ENCODE data around the gene LIMS1. TPM values are rescaled to one million over a fixed set of nuclear protein-coding genes. Genes with fewer than 3 reads are reported as not detected.

The LIMS1 gene
- total RNA-seq, 1 experiment from 2014 or later, result 56.2 TPM

DNA sequence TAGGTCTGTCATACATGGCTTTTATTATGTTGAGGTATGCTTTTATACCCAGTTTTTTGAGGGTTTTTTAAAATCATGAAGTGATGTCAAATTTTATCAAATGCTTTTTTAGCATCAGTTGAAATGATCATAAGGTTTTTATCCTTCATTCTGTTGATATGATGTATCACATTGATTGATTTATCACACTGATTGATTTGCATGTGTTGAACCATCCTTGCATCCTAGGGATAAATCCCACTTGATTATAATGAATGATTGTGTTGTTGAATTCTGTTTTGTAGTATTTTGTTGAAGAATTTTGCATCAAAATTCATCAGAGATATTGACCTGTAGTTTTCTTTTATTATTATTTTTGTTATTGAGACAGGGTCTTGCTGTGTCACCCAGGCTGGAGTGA, 68.2 kb downstream of the LIMS1 start:
- ATAC-seq, result no peak
- Histone ChIP-seq H3K27me3 (ENCODE audit: insufficient read depth, low read length) (no peaks in the 10 kb centered on the region), H3K9me2 (ENCODE audit: insufficient read depth) (no peaks in the 10 kb centered on the region), H3K4me2 (ENCODE audit: low read length) (no peak overlapping the region), H3K4me1 (ENCODE audit: control insufficient read depth in 1 of 2, insufficient read depth in 2 of 2, low read length in 2 of 2) (no peaks in the 10 kb centered on the region), H4K20me1 (ENCODE audit: insufficient read depth) (no peaks in the 10 kb centered on the region), H3K4me3 (replicated peaks in 1 of 2; ENCODE audit: low read depth in 1 of 2, low read length in 2 of 2) (no peak overlapping the region), H3K9ac (ENCODE audit: low read length) (no peak overlapping the region), H3K36me3 (ENCODE audit: control insufficient read depth in 1 of 2, insufficient read depth in 2 of 2, low read length in 2 of 2) (no peaks in the 10 kb centered on the region), H3K27ac (ENCODE audit: low read depth, low read length) (no peak overlapping the region), H3K9me3 (ENCODE audit: control insufficient read depth in 1 of 2, insufficient read depth in 1 of 2, low read depth in 1 of 2, low read length in 2 of 2) (no peaks in the 10 kb centered on the region), H2AFZ (ENCODE audit: low read depth, low read length, poor library complexity, severe bottlenecking) (no peak overlapping the region), H3K79me2 (ENCODE audit: insufficient read depth, low read length) (peaks cover 26% of the 10 kb centered on the region)
- intact Hi-C loops (cut with micrococcal nuclease), result no loop called here
- DNase-seq (ENCODE audit: low read depth, low spot score), result no peak
- no peak for TF ChIP-seq SP1 (IDR thresholded peaks at IDR 0.05; ENCODE audit: low read depth)
- TF ChIP-seq ZNF274 (IDR thresholded peaks at IDR 0.05; ENCODE audit: low read depth, low read length), result no peak
- TF ChIP-seq, protein P1, sequence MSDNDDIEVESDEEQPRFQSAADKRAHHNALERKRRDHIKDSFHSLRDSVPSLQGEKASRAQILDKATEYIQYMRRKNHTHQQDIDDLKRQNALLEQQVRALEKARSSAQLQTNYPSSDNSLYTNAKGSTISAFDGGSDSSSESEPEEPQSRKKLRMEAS (IDR thresholded peaks at IDR 0.05), result no peak
- TF ChIP-seq EGR1 (IDR thresholded peaks at IDR 0.05; ENCODE audit: low read depth), result no peak
- TF ChIP-seq FOSL1 (IDR thresholded peaks at IDR 0.05; ENCODE audit: low read depth), result no peak
- TF ChIP-seq, protein P2, sequence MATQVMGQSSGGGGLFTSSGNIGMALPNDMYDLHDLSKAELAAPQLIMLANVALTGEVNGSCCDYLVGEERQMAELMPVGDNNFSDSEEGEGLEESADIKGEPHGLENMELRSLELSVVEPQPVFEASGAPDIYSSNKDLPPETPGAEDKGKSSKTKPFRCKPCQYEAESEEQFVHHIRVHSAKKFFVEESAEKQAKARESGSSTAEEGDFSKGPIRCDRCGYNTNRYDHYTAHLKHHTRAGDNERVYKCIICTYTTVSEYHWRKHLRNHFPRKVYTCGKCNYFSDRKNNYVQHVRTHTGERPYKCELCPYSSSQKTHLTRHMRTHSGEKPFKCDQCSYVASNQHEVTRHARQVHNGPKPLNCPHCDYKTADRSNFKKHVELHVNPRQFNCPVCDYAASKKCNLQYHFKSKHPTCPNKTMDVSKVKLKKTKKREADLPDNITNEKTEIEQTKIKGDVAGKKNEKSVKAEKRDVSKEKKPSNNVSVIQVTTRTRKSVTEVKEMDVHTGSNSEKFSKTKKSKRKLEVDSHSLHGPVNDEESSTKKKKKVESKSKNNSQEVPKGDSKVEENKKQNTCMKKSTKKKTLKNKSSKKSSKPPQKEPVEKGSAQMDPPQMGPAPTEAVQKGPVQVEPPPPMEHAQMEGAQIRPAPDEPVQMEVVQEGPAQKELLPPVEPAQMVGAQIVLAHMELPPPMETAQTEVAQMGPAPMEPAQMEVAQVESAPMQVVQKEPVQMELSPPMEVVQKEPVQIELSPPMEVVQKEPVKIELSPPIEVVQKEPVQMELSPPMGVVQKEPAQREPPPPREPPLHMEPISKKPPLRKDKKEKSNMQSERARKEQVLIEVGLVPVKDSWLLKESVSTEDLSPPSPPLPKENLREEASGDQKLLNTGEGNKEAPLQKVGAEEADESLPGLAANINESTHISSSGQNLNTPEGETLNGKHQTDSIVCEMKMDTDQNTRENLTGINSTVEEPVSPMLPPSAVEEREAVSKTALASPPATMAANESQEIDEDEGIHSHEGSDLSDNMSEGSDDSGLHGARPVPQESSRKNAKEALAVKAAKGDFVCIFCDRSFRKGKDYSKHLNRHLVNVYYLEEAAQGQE (IDR thresholded peaks at IDR 0.05; ENCODE audit: low read depth), result no peak
- TF ChIP-seq YY1 (IDR thresholded peaks at IDR 0.05; ENCODE audit: extremely low read depth, insufficient replicate concordance, low read depth, low read length), result no peak
- TF ChIP-seq ELF1 (IDR thresholded peaks at IDR 0.05; ENCODE audit: borderline replicate concordance, low read depth), result no peak
- TF ChIP-seq, protein P3, sequence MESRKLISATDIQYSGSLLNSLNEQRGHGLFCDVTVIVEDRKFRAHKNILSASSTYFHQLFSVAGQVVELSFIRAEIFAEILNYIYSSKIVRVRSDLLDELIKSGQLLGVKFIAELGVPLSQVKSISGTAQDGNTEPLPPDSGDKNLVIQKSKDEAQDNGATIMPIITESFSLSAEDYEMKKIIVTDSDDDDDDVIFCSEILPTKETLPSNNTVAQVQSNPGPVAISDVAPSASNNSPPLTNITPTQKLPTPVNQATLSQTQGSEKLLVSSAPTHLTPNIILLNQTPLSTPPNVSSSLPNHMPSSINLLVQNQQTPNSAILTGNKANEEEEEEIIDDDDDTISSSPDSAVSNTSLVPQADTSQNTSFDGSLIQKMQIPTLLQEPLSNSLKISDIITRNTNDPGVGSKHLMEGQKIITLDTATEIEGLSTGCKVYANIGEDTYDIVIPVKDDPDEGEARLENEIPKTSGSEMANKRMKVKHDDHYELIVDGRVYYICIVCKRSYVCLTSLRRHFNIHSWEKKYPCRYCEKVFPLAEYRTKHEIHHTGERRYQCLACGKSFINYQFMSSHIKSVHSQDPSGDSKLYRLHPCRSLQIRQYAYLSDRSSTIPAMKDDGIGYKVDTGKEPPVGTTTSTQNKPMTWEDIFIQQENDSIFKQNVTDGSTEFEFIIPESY (IDR thresholded peaks at IDR 0.05; ENCODE audit: extremely low read depth, insufficient replicate concordance, low read length), result no peak
- no peak for TF ChIP-seq SIN3A (IDR thresholded peaks at IDR 0.05; ENCODE audit: low read depth)
- TF ChIP-seq CEBPB (IDR thresholded peaks at IDR 0.05; ENCODE audit: low read depth), result no peak
- TF ChIP-seq TCF7L2 (IDR thresholded peaks at IDR 0.05; ENCODE audit: borderline replicate concordance, extremely low read depth, insufficient read depth, insufficient read length), result no peak
- no peak for TF ChIP-seq EZH2phosphoT487 (IDR thresholded peaks at IDR 0.05; ENCODE audit: borderline replicate concordance)
- TF ChIP-seq POLR2AphosphoS5 (IDR thresholded peaks at IDR 0.05; ENCODE audit: low read depth, low read length), result no peak
- TF ChIP-seq RAD21 (IDR thresholded peaks at IDR 0.05; ENCODE audit: low read depth), result no peak
- TF ChIP-seq POLR2A (IDR thresholded peaks at IDR 0.05; ENCODE audit: borderline replicate concordance, extremely low read depth, insufficient read depth, insufficient read length), result no peak
- no peak for TF ChIP-seq EZH2 (IDR thresholded peaks at IDR 0.05)
- TF ChIP-seq, protein P4, sequence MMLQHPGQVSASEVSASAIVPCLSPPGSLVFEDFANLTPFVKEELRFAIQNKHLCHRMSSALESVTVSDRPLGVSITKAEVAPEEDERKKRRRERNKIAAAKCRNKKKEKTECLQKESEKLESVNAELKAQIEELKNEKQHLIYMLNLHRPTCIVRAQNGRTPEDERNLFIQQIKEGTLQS (IDR thresholded peaks at IDR 0.05), result no peak
- POLR2A ChIA-PET, result no interaction called here
- RAD21 ChIA-PET (ENCODE audit: low non-redundant PET in 1 of 2, low total read pairs in 2 of 2, uncharacterized antibody in 2 of 2, unreplicated experiment in 2 of 2), result no interaction called here
- BruUV-seq (replicated peaks), result no TSS peak
- CTCF ChIA-PET, result no interaction called here
